Medulla oblongata (tissue), 1 donor: ENCODE results near the gene ZNF426.

Experiments used
- DNase-seq: peaks from one replicate; pipeline ENCODE4 v3.0.0-alpha.2; 2015; ENCODE audit errors: extremely low spot score

The ZNF426 gene

DNA sequence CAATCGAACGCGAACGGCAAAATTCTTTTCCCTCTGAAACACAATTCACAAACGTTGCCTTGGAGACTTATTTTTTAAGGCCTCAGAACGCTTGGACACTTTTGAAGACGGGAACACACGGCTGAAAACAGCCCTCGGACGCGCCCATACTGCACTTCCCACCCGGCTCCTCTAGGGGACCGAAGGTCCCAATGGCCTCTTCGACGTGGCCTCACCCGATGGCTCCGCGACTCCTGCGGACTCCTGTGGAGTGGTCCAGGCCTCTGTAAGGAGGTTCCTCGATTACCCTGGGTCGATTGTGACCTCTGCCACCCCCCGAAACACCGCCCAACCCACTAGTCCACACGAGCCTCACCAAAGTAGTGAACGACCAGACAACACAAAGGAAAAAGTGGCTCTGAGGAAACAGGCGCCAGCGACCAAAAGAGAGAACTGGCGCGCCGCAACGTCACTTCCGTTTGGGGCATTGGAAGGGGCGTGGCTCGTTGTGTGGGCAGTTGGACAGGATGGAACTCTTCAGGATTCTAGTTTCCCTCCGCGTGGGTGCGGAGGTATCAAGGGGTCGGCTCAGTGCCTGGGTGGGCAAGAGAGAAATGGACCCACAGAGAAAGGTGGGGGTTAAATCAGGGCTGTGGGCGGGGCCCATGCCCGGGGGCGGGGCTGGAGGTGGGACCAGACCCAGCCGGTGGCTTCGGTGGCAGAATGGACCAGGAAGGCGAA, 40.1 kb downstream of the ZNF426 start, which contains the start of gene ZNF560:
Gene ZNF560 (minus strand): TSS at position 434 of the 720 bp plus-strand sequence. CDS start 23,303 bp downstream, outside the sequence.
- no peak for DNase-seq

- no peak for DNase-seq
Observed at GRCh38 chr19:9494096-9494495, 44.3 kb downstream of the ZNF426 start.

DNA sequence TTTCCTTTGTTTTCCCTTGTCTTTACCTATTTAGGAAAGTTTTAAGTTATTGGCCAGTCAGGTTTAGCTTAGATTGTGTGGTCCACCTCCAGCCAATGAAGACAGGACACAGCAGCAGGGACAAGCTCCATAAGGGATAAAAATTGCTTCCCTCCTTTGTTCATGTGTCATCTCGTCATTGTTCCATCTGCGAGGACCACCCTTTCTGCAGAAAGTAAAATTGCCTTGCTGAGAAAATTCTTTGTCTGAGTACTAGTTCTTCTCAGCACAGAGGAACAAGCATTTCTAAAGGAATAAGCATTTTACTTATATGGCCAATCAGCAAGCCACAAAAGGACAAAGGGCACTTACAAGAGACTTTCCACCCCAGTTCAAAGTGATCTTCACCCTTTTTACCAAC, 51.4 kb downstream of the ZNF426 start:
- no peak for DNase-seq

GRCh38 chr19:9485140-9485539, 53.3 kb downstream of the ZNF426 start:
- no peak for DNase-seq

DNA sequence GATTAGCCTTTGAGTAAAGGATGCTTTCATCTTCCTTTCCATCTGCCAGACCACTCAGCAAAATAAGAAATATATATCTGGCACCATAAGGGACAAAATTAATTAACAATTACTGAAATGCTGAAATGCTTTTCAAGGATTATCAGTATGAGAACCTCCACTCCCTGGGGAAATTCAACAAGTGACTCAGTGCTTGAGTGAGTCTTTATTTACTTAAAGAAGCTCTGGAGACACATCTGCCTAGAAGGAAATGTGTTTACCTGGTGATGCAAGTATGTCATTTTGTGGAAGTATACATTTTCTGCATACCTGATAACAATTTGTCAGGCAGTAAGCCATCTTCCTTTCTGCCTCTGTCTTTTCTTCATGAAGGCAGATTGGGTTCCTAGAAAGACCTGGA, 63.5 kb downstream of the ZNF426 start:
- no peak for DNase-seq
